Measurements from ENCODE around the gene RAB26. TPM values are rescaled to one million over a fixed set of nuclear protein-coding genes. Genes with fewer than 3 reads are reported as not detected.
"Not testable (repeated sequence)": the region's sequence is repeated elsewhere in the genome, so short reads cannot be mapped to it uniquely, and the experiment has no call there.

The RAB26 gene
- total RNA-seq, 1 donor from 2014 or later, result 0.83 TPM

GRCh38 chr16:2117341-2117740 lies 31.1 kb upstream of the RAB26 start:
- DNase-seq (ENCODE audit: low spot score), result not testable (repeated sequence)

- DNase-seq (ENCODE audit: low spot score), result not testable (repeated sequence)
Observed at GRCh38 chr16:2117960-2118722, 30.3 kb upstream of the RAB26 start.

GRCh38 chr16:2121325-2121724 lies 27.1 kb upstream of the RAB26 start:
- not testable (repeated sequence) for DNase-seq (ENCODE audit: low spot score)

- no peak for DNase-seq (ENCODE audit: low spot score)
Observed at GRCh38 chr16:2121853-2122252, 26.6 kb upstream of the RAB26 start.

- no peak for DNase-seq (ENCODE audit: low spot score)
Observed at GRCh38 chr16:2122429-2122828, 26.0 kb upstream of the RAB26 start.

- DNase-seq (ENCODE audit: low spot score), result not testable (repeated sequence)
Observed at GRCh38 chr16:2122934-2123683, 25.3 kb upstream of the RAB26 start.

GRCh38 chr16:2123706-2124376 lies 24.6 kb upstream of the RAB26 start:
- DNase-seq (ENCODE audit: low spot score), result not testable (repeated sequence)

GRCh38 chr16:2124377-2124693 lies 24.1 kb upstream of the RAB26 start:
- not testable (repeated sequence) for DNase-seq (ENCODE audit: low spot score)

- peak; percentile 69 for DNase-seq (ENCODE audit: low spot score)
Observed at GRCh38 chr16:2124694-2125444, 23.6 kb upstream of the RAB26 start.

- DNase-seq (ENCODE audit: low spot score), result not testable (repeated sequence)
Observed at GRCh38 chr16:2125609-2126008, 22.8 kb upstream of the RAB26 start.

GRCh38 chr16:2126161-2126743 lies 22.2 kb upstream of the RAB26 start:
- not testable (repeated sequence) for DNase-seq (ENCODE audit: low spot score)

GRCh38 chr16:2126928-2127556 lies 21.4 kb upstream of the RAB26 start:
- DNase-seq (ENCODE audit: low spot score), result not testable (repeated sequence)

- not testable (repeated sequence) for DNase-seq (ENCODE audit: low spot score)
Observed at GRCh38 chr16:2127630-2128280, 20.7 kb upstream of the RAB26 start.

GRCh38 chr16:2129251-2129650 lies 19.2 kb upstream of the RAB26 start:
- not testable (repeated sequence) for DNase-seq (ENCODE audit: low spot score)

- not testable (repeated sequence) for DNase-seq (ENCODE audit: low spot score)
Observed at GRCh38 chr16:2129890-2130447, 18.5 kb upstream of the RAB26 start.

GRCh38 chr16:2133797-2134196 lies 14.6 kb upstream of the RAB26 start:
- DNase-seq (ENCODE audit: low spot score), result not testable (repeated sequence)

- DNase-seq (ENCODE audit: low spot score), result not testable (repeated sequence)
Observed at GRCh38 chr16:2135071-2135470, 13.4 kb upstream of the RAB26 start.

- DNase-seq (ENCODE audit: low spot score), result peak; percentile 97
Observed at GRCh38 chr16:2135770-2136490, 12.5 kb upstream of the RAB26 start, which contains the start of gene PKD1. Gene PKD1, minus strand, starts transcription at chr16:2135898. Its CDS starts 209 bp downstream, at chr16:2135689.
